ENCODE results near the gene CHAMP1.
"Not testable (repeated sequence)": the region's sequence is repeated elsewhere in the genome, so short reads cannot be mapped to it uniquely, and the experiment has no call there.

CHAMP1 gene

DNA sequence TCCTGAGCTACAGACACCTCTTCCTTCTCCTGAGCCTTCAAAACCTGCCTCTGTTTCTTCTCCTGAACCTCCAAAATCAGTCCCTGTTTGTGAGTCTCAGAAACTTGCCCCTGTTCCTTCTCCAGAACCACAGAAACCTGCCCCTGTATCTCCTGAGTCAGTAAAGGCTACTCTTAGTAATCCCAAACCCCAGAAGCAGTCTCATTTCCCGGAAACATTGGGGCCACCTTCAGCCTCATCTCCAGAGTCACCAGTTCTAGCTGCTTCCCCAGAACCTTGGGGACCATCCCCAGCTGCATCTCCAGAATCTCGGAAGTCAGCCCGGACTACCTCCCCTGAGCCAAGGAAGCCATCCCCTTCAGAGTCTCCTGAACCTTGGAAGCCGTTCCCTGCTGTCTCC, 10.0 kb downstream of the CHAMP1 start:
- H3K27ac ChIP-seq, result no peak overlapping the region
- TF ChIP-seq ZFX (IDR thresholded peaks at IDR 0.05), result no peak
- TF ChIP-seq CTCF (conservative IDR thresholded peaks at IDR 0.05), result no peak

- no peak overlapping the region for H3K27ac ChIP-seq
Measured at GRCh38 chr13:114325729-114326128, 11.4 kb downstream of the CHAMP1 start.

DNA sequence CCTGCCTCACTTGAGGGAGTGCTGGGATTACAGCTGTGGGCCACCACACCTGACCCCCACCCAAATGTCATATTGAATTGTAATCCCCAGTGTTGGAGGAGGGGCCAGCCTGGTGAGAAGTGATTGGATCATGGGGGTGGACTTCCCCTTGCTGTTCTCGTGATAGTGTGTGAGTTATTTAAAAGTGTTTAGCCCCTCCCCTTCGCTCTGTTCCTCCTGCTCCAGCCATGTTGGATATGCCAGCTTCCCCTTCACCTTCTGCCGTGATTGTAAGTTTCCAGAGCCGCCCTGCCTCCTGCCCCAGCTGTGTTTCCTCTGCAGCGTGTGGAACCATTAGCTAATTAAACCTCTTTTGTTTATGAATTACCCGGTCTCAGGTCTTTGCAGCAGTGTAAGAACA, 13.7 kb downstream of the CHAMP1 start:
- no peak for TF ChIP-seq ZFX (IDR thresholded peaks at IDR 0.05)
- TF ChIP-seq CTCF (conservative IDR thresholded peaks at IDR 0.05), result no peak
- H3K27ac ChIP-seq, result no peak overlapping the region

More at GRCh38 chr13:114325729-114326128, 11.4 kb downstream of the CHAMP1 start:
- no peak for TF ChIP-seq ZFX (IDR thresholded peaks at IDR 0.05)
- TF ChIP-seq CTCF (conservative IDR thresholded peaks at IDR 0.05), result no peak

- H3K27ac ChIP-seq, result no peak overlapping the region
- no peak for TF ChIP-seq CTCF (conservative IDR thresholded peaks at IDR 0.05)
- no peak for TF ChIP-seq ZFX (IDR thresholded peaks at IDR 0.05)
Measured at GRCh38 chr13:114328595-114328994, 14.3 kb downstream of the CHAMP1 start.

GRCh38 chr13:114330086-114330485, 15.8 kb downstream of the CHAMP1 start:
- no peak overlapping the region for H3K27ac ChIP-seq
- TF ChIP-seq CTCF (conservative IDR thresholded peaks at IDR 0.05), result no peak
- TF ChIP-seq ZFX (IDR thresholded peaks at IDR 0.05), result no peak

GRCh38 chr13:114333881-114334280, 19.6 kb downstream of the CHAMP1 start:
- H3K27ac ChIP-seq, result not testable (repeated sequence)

- H3K27ac ChIP-seq, result no peak overlapping the region
- no peak for TF ChIP-seq ZFX (IDR thresholded peaks at IDR 0.05)
- TF ChIP-seq CTCF (conservative IDR thresholded peaks at IDR 0.05), result no peak
Measured at GRCh38 chr13:114334305-114335053, 20.2 kb downstream of the CHAMP1 start.

DNA sequence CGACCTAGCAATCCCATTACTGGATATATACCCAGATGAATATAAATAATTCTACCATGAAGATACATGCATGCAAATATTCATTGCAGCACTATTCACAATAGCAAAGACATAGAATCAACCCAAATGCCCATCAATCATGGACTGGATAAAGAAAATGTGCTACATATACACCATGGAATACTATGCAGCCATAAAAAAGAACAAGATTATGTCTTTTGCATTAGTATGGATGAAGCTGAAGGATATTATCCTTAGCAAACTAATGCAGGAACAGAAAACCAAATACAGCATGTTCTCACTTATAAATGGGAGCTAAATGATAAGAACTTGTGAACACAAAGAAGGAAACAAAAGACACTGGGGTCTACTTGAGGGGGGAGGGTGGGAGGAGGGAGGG, 22.2 kb downstream of the CHAMP1 start:
- H3K27ac ChIP-seq, result not testable (repeated sequence)

Data from C4-2B (cell line).